IPS-18c (cell line): ENCODE data around the gene PDE6B.
"Not testable (repeated sequence)": the region's sequence is repeated elsewhere in the genome, so short reads cannot be mapped to it uniquely, and the experiment has no call there.

ENCODE experiments used
- H3K4me3 ChIP-seq: 2 replicates; pipeline ENCODE4 v1.7.0; 2013; ENCODE audit warnings: low read depth, mild to moderate bottlenecking, low read length, moderate library complexity; ENCODE audit not compliant: insufficient read depth
- H3K9me3 ChIP-seq: one replicate; pipeline ENCODE4 v1.6.1; 2013; ENCODE audit warnings: mild to moderate bottlenecking, low read length, moderate library complexity; ENCODE audit not compliant: control insufficient read depth, insufficient read depth

Gene PDE6B

GRCh38 chr4:658681-659667, 33.6 kb downstream of the PDE6B start:
- H3K4me3 ChIP-seq, result no peak overlapping the region
- H3K9me3 ChIP-seq, result no peaks in the 10 kb centered on the region

GRCh38 chr4:659851-660250, 34.5 kb downstream of the PDE6B start:
- H3K9me3 ChIP-seq, result no peaks in the 10 kb centered on the region
- no peak overlapping the region for H3K4me3 ChIP-seq

GRCh38 chr4:660401-660800, 35.0 kb downstream of the PDE6B start:
- H3K4me3 ChIP-seq, result no peak overlapping the region
- H3K9me3 ChIP-seq, result no peaks in the 10 kb centered on the region

- no peaks in the 10 kb centered on the region for H3K9me3 ChIP-seq
Observed at GRCh38 chr4:661231-661630, 35.9 kb downstream of the PDE6B start.

GRCh38 chr4:661881-662761, 36.7 kb downstream of the PDE6B start:
- H3K4me3 ChIP-seq, result no peak overlapping the region
- no peaks in the 10 kb centered on the region for H3K9me3 ChIP-seq

More at GRCh38 chr4:661231-661630, 35.9 kb downstream of the PDE6B start:
- H3K4me3 ChIP-seq, result no peak overlapping the region

- Histone ChIP-seq H3K9me3 (no peaks in the 10 kb centered on the region), H3K4me3 (peak overlapping the region; percentile 85)
Observed at GRCh38 chr4:663046-663437, 37.7 kb downstream of the PDE6B start.

GRCh38 chr4:663438-664428, 38.4 kb downstream of the PDE6B start:
- no peaks in the 10 kb centered on the region for H3K9me3 ChIP-seq

GRCh38 chr4:664713-665231, 39.4 kb downstream of the PDE6B start:
- Histone ChIP-seq H3K9me3 (no peaks in the 10 kb centered on the region), H3K4me3 (no peak overlapping the region; the same call in 1 of the 2 replicates)

More at GRCh38 chr4:663438-664428, 38.4 kb downstream of the PDE6B start:
- H3K4me3 ChIP-seq, result peak overlapping the region; percentile 85

- H3K4me3 ChIP-seq, result no peak overlapping the region
- no peaks in the 10 kb centered on the region for H3K9me3 ChIP-seq
Observed at GRCh38 chr4:665381-665750, 40.0 kb downstream of the PDE6B start.

GRCh38 chr4:665751-666435, 40.5 kb downstream of the PDE6B start:
- Histone ChIP-seq H3K9me3 (no peaks in the 10 kb centered on the region), H3K4me3 (no peak overlapping the region)

GRCh38 chr4:666436-666810, 41.0 kb downstream of the PDE6B start:
- H3K4me3 ChIP-seq, result no peak overlapping the region
- no peaks in the 10 kb centered on the region for H3K9me3 ChIP-seq

GRCh38 chr4:666822-667544, 41.6 kb downstream of the PDE6B start:
- no peaks in the 10 kb centered on the region for H3K9me3 ChIP-seq
- H3K4me3 ChIP-seq, result no peak overlapping the region

- Histone ChIP-seq H3K9me3 (no peaks in the 10 kb centered on the region), H3K4me3 (no peak overlapping the region)
Observed at GRCh38 chr4:667545-667925, 42.2 kb downstream of the PDE6B start.

- not testable (repeated sequence) for H3K4me3 ChIP-seq
Observed at GRCh38 chr4:668219-668618, 42.8 kb downstream of the PDE6B start.

GRCh38 chr4:669806-670559, 44.6 kb downstream of the PDE6B start:
- not testable (repeated sequence) for H3K4me3 ChIP-seq, H3K9me3 ChIP-seq

More at GRCh38 chr4:668219-668618, 42.8 kb downstream of the PDE6B start:
- not testable (repeated sequence) for H3K9me3 ChIP-seq
